Left ventricle myocardium inferior (tissue), 1 donor: ENCODE measurements around the gene RPS16. TPM values are rescaled to one million over a fixed set of nuclear protein-coding genes. Genes with fewer than 3 reads are reported as not detected.

Experiments used
- DNase-seq: peaks from one replicate; pipeline ENCODE4 v3.0.0-alpha.2; 2020
- H3K27ac ChIP-seq: fragments of 200-600 bp; replicated peaks from 2 replicates; pipeline ENCODE4 v1.8.0; 2021
- H3K27me3 ChIP-seq: fragments of 200-600 bp; 2 replicates; pipeline ENCODE4 v1.8.0; 2021; ENCODE audit warnings: low read depth
- H3K36me3 ChIP-seq: fragments of 200-600 bp; 2 replicates; pipeline ENCODE4 v1.8.0; 2021
- H3K4me1 ChIP-seq: fragments of 200-600 bp; 2 replicates; pipeline ENCODE4 v1.8.0; 2021
- H3K4me3 ChIP-seq: fragments of 200-600 bp; 2 replicates; pipeline ENCODE4 v1.8.0; 2021; ENCODE audit warnings: mild to moderate bottlenecking, moderate library complexity
- H3K9me3 ChIP-seq: fragments of 200-600 bp; replicated peaks from 2 replicates; pipeline ENCODE4 v1.8.0; 2021
- intact Hi-C: fragments of 100-400 bp; cut with micrococcal nuclease; formaldehyde crosslinking; loops from one replicate; pipeline ENCODE4 v1.11.0; 2022
- total RNA-seq: library from RNA; stranded (reverse); fragmentation: NEBNext Ultra II Directional; extraction: Animal tissue kit (Norgen Biotek cat#: 25700); gene quantifications from one replicate; pipeline ENCODE4 v1.2.1, GENCODE V29; 2021
- TF ChIP-seq, protein P1 (sequence below): fragments of 200-600 bp; IDR thresholded peaks from 2 replicates; pipeline ENCODE4 v1.8.0; 2021; ENCODE audit warnings: antibody characterized with exemption, mild to moderate bottlenecking, borderline replicate concordance
- donor health status: DM: no; HTN: yes; CAD: no; lungs with severe emphysema.

The RPS16 gene
- total RNA-seq, 1 donor from 2014 or later: 1,107 TPM

DNA sequence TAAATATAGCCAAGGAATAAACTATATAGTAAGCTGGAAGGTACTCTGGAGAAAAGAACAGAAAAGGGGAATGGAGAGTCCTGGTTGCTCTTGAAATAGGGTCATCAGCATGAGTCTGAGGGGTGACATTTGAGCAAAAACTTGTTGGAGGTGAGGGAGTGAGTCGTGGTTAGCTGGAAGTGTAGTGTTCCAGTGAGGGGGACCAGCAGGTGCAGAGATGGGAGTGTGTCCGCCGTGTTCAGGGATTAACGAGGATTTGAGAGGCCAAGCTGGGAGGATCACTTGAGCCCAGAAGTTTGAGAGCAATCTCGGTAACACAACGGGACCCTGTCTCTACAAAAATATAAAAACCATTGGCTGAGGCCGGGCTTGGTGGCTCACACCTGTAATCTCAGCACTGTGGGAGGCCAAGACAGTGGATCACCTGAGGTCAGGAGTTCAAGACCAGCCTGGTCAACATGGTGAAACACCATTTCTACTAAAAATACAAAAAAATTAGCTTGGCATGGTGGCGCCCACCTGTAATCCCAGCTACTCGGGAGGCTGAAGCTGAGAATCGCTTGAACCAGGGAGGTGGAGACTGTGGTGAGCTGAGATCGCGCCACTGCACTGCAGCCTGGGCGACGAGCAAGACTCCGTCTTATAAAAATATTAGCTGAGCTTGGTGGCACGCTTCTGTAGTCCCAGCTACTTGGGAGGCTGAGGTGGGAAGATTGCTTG lies 10.8 kb upstream of the RPS16 start:
- H3K4me3 ChIP-seq: peak overlapping the region; percentile 99
- peaks cover 71% of the 10 kb centered on the region for H3K4me1 ChIP-seq
- no peak for DNase-seq
- H3K27ac ChIP-seq: peak overlapping the region; percentile 94
- TF ChIP-seq, protein P1, sequence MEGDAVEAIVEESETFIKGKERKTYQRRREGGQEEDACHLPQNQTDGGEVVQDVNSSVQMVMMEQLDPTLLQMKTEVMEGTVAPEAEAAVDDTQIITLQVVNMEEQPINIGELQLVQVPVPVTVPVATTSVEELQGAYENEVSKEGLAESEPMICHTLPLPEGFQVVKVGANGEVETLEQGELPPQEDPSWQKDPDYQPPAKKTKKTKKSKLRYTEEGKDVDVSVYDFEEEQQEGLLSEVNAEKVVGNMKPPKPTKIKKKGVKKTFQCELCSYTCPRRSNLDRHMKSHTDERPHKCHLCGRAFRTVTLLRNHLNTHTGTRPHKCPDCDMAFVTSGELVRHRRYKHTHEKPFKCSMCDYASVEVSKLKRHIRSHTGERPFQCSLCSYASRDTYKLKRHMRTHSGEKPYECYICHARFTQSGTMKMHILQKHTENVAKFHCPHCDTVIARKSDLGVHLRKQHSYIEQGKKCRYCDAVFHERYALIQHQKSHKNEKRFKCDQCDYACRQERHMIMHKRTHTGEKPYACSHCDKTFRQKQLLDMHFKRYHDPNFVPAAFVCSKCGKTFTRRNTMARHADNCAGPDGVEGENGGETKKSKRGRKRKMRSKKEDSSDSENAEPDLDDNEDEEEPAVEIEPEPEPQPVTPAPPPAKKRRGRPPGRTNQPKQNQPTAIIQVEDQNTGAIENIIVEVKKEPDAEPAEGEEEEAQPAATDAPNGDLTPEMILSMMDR: no peak
- no peaks in the 10 kb centered on the region for H3K27me3 ChIP-seq
- H3K9me3 ChIP-seq: no peaks in the 10 kb centered on the region
- peaks cover 13% of the 10 kb centered on the region for H3K36me3 ChIP-seq
- intact Hi-C loops: no loop called here

DNA sequence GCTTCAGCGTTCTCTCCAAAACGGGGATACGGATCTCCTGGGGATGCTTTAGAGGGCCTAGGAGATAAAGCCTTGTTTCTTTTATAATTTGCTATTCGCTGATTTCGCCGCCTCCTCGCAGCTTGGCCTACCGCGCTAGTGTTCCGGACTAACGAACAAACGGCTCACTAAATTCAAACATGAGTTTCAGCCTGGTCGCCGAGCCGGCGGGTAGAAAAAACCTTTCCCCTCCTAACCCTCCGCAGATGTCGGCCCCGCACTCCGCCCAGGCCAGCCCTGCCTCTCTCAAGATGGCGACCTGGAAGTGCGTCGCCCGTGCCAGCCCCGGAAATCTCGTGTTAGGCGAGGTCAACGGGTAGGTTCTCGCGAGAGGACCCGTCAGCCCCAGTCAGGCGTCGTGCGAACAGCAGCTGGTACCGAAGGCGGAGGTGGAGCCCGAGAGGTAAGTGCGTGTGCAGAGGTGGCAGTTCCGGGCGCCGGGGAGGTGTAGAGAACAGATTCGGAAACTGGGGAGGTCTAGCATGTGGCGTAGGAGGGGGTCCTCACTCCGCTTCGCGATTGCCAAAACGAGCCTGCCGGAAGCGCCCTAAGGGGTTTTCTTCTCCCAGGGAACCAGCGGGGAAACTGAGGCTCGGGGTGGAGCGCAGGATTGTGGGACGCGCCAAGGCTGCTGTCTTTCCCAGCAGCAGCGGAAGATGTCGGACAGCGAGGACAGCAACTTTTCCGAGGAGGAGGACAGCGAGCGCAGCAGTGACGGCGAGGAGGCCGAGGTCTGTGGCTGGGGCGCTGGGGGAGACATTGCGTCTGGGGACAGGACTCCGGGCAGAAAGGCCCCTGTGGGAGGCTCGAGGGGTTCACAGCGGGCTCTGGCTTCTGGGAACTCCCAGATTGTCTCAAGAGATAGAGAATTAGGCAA lies 9.7 kb upstream of the RPS16 start, which contains the start of gene SUPT5H:
TSS of gene SUPT5H (plus strand) at position 387 of the 916 bp plus-strand sequence. CDS start at position 696, 309 bp downstream.
- H3K4me1 ChIP-seq: peaks cover 63% of the 10 kb centered on the region
- intact Hi-C loops: no loop called here
- DNase-seq: peak; percentile 97

DNA sequence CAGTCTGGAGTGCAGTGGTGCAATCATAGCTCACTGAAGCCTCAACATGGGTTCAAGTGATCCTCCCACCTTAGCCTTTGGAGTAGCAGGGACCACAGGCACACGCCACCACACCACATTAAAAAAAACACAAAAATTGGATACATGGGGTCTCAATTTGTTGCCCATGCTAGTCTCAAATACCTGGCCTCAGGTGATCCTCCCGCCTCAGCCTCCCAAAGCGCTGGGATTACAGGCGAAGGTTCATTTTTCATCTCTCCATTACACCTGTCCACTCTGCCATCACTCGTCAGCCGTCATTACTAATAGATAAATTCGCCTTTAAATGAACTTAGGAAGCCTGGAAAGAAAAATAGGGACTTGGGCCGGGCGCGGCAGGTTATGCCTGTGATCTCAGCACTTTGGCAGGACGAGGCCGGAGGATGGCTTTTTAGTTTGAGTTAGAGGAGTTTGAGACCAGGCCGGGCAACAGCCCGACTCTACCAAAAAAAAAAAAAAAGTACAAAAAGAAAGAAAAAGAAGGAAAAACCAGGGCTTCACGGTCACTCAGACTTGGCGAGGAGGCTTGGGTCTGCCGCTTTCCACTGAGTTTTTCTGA lies 8.9 kb upstream of the RPS16 start:
- Histone ChIP-seq H3K27ac (peak overlapping the region; percentile 94), H3K36me3 (peaks cover 13% of the 10 kb centered on the region), H3K9me3 (no peaks in the 10 kb centered on the region), H3K4me3 (peak overlapping the region; percentile 99), H3K4me1 (peaks cover 58% of the 10 kb centered on the region), H3K27me3 (no peaks in the 10 kb centered on the region)
- no peak for DNase-seq
- intact Hi-C loops: no loop called here
- TF ChIP-seq, protein P1: no peak

More for the DNA sequence above, 9.7 kb upstream of the RPS16 start, which contains the start of gene SUPT5H:
- Histone ChIP-seq H3K9me3 (no peaks in the 10 kb centered on the region), H3K27ac (peak within 1 kb of the TSS; percentile 94), H3K4me3 (peak within 1 kb of the TSS; percentile 99), H3K27me3 (no peaks in the 10 kb centered on the region), H3K36me3 (peaks cover 13% of the 10 kb centered on the region)
- TF ChIP-seq, protein P1: no peak

DNA sequence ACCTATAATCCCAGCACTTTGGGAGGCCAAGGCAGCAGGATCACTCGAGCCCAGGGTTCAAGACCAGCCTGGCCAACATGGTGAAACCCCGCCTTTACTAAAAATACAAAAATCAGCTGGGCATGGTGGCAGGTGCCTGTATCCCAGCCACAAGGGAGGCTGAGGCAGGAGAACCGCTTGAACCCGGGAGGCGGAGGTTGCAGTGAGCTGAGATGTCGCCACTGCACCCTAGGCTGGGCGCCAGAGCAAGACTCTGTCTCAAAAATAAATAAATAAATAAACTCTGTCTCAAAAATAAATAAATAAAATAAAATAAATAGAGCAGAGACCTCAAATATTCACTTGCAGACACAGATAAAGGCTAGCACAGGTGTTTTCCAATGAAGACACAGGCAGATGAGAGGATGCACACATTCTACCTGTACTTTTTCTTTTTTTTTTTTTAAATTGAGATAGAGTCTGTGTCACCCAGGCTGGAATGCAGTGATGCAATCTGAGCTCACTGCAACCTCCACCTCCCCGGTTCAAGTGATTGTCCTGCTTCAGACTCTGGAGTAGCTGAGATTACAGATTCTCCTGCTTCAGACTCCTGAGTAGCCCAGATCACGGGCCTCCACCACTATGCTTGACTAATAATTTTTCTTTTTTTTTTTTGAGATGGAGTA lies 2.7 kb upstream of the RPS16 start:
- Histone ChIP-seq H3K27ac (no peak overlapping the region), H3K4me3 (no peak overlapping the region), H3K27me3 (peaks cover 4% of the 10 kb centered on the region), H3K36me3 (peaks cover 14% of the 10 kb centered on the region), H3K4me1 (peaks cover 36% of the 10 kb centered on the region), H3K9me3 (no peaks in the 10 kb centered on the region)
- intact Hi-C loops: no loop called here
- TF ChIP-seq, protein P1: no peak
- DNase-seq: no peak

DNA sequence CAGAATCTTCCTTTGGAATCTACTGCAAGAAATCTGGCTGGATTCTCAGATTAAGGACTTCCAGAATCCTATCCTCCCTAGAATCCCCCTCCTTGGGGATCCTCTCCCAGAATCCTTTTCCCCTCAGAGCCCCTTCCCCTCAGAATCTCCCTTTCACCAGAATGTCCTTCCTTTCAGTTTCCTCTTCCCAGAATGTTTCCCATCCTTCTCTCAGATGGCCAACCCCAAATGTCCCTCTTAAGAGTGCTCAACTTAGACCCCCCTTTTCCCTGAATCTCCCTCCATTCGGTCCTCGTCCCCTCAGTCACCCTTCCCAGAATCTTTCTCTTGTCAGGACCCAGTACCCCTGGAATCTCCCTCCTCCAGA lies 584 bp upstream of the RPS16 start:
- intact Hi-C loops: no loop called here
- Histone ChIP-seq H3K4me3 (peak overlapping the region; percentile 96), H3K27me3 (peaks cover 4% of the 10 kb centered on the region), H3K36me3 (peaks cover 32% of the 10 kb centered on the region), H3K27ac (peak overlapping the region; percentile 87), H3K9me3 (no peaks in the 10 kb centered on the region), H3K4me1 (peaks cover 39% of the 10 kb centered on the region)
- TF ChIP-seq, protein P1: no peak
- DNase-seq: no peak
